ENCODE measurements around the gene SYT17.

DNA sequence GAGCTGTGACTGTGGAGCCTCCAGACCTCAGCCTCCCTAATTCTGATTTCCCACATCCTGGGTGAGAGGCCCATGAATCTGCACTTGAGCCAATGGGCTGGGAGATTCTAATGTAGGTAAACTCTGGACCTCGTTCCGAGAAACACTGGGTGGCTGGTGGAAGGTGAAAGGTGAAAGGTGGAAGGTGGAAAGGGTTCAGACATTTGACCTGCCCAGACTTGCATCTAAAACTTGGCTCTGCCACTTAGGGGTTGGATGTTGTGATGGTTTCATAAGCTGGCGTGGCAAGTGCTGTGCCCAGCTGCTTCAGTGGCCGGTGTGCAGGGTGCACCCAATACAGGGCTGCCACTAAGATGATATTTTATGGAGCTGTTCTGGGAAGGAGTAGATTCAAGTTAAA lies 24.8 kb downstream of the SYT17 start:
- no peak for TF ChIP-seq POLR2A (IDR thresholded peaks at IDR 0.05)
- no peak for TF ChIP-seq EP300 (IDR thresholded peaks at IDR 0.05)
- TF ChIP-seq, protein P1, sequence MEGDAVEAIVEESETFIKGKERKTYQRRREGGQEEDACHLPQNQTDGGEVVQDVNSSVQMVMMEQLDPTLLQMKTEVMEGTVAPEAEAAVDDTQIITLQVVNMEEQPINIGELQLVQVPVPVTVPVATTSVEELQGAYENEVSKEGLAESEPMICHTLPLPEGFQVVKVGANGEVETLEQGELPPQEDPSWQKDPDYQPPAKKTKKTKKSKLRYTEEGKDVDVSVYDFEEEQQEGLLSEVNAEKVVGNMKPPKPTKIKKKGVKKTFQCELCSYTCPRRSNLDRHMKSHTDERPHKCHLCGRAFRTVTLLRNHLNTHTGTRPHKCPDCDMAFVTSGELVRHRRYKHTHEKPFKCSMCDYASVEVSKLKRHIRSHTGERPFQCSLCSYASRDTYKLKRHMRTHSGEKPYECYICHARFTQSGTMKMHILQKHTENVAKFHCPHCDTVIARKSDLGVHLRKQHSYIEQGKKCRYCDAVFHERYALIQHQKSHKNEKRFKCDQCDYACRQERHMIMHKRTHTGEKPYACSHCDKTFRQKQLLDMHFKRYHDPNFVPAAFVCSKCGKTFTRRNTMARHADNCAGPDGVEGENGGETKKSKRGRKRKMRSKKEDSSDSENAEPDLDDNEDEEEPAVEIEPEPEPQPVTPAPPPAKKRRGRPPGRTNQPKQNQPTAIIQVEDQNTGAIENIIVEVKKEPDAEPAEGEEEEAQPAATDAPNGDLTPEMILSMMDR (IDR thresholded peaks at IDR 0.05), result no peak
- no peak for TF ChIP-seq POLR2AphosphoS5 (IDR thresholded peaks at IDR 0.05)
